Measurements from ENCODE around the gene MCRIP1. TPM values are rescaled to one million over a fixed set of nuclear protein-coding genes. Genes with fewer than 3 reads are reported as not detected.

Gene MCRIP1
- total and polyA plus RNA-seq, 2 of the 8 experiments (the other 6 are each of a cell fraction or from before 2014, with no cell fraction given): 103 to 151 TPM

- ChIA-PET CTCF (ENCODE audit: partially characterized antibody) (interaction anchor here (0.7 to 1.9 kb wide), 6 partner anchors 10 to 77 kb away, joined by 3 to 8 read pairs (median 4); no protein-coding TSS in a partner anchor), POLR2A (ENCODE audit: partially characterized antibody) (interaction anchor here (0.9 to 5.7 kb wide), 7 partner anchors 9 to 142 kb away, joined by 3 to 37 read pairs (median 4); partner anchors contain the start of genes MCRIP1 and PPP1R27)
- no peak overlapping the region for H3K18ac ChIP-seq (ENCODE audit: extremely low read depth, low read length)
- no peak overlapping the region; a peak in 1 of 7 replicates for H3K9ac ChIP-seq (replicated peaks in 1 of 4; ENCODE audit: extremely low read depth in 1 of 4, low read depth in 3 of 4, low read length in 3 of 4)
- H3K4me2 ChIP-seq (ENCODE audit: insufficient read depth in 1 of 2, low read depth in 2 of 2, low read length in 2 of 2): no peak overlapping the region
- H3K14ac ChIP-seq (ENCODE audit: insufficient read length): no peak overlapping the region
- no peak overlapping the region for H2AFZ ChIP-seq (ENCODE audit: low read length)
- H4K5ac ChIP-seq (ENCODE audit: insufficient read length, low read depth, low read length): no peak overlapping the region
- no peak overlapping the region for H2BK5ac ChIP-seq (ENCODE audit: low read depth, low read length)
- H3K23ac ChIP-seq (ENCODE audit: insufficient read length): no peak overlapping the region
- H3K27me3 ChIP-seq (replicated peaks in 1 of 4; ENCODE audit: control insufficient read depth in 3 of 4, extremely low read depth in 1 of 4, insufficient read depth in 3 of 4, low read length in 3 of 4): no peaks in the 10 kb centered on the region; a peak in 2 of 7 replicates
- no peak overlapping the region for H2BK15ac ChIP-seq (ENCODE audit: low read length)
- no peaks in the 10 kb centered on the region for H3K79me1 ChIP-seq (ENCODE audit: low read depth, low read length)
- peaks cover 12 to 48% (median 34%) of the 10 kb centered on the region in 4 experiments for H3K36me3 ChIP-seq (ENCODE audit: control insufficient read depth in 2 of 4, insufficient read depth in 4 of 4, low read length in 3 of 4)
- no peak for TF ChIP-seq CHD2 (IDR thresholded peaks at IDR 0.05; ENCODE audit: low read length)
- TF ChIP-seq YY1 (IDR thresholded peaks at IDR 0.05; ENCODE audit: low read depth, low read length): no peak
- TF ChIP-seq HDAC2 (IDR thresholded peaks at IDR 0.05; ENCODE audit: borderline replicate concordance in 1 of 2, low read depth in 2 of 2, low read length in 2 of 2): no peak
- TF ChIP-seq TCF12 (IDR thresholded peaks at IDR 0.05; ENCODE audit: low read depth, low read length): no peak
- no peak for TF ChIP-seq GTF2F1 (IDR thresholded peaks at IDR 0.05; ENCODE audit: borderline replicate concordance, low read depth, low read length)
- no peak for TF ChIP-seq CEBPB (IDR thresholded peaks at IDR 0.05; ENCODE audit: low read depth, low read length)
- H3K56ac ChIP-seq (replicated peaks; ENCODE audit: insufficient read length, low read depth, low read length): no peak overlapping the region
- peaks cover 2 to 13% of the 10 kb centered on the region in 2 experiments for H4K20me1 ChIP-seq (replicated peaks in 1 of 2; ENCODE audit: control insufficient read depth in 1 of 2, insufficient read depth in 2 of 2, low read length in 2 of 2)
- H3K4ac ChIP-seq (replicated peaks; ENCODE audit: insufficient read length, low read depth, low read length): no peak overlapping the region
- DNase-seq (ENCODE audit: low read depth in 1 of 2, low spot score in 2 of 2) (no peak), FAIRE-seq (no peak)
- H3K9me3 ChIP-seq (ENCODE audit: insufficient read depth in 2 of 2, low read depth in 1 of 2, low read length in 1 of 2): no peaks in the 10 kb centered on the region
- no peak overlapping the region for H2BK20ac ChIP-seq (ENCODE audit: low read length)
- H2BK120ac ChIP-seq (replicated peaks; ENCODE audit: low read depth, low read length): no peak overlapping the region
- H3K4me1 ChIP-seq (replicated peaks in 1 of 4; ENCODE audit: control insufficient read depth in 3 of 4, insufficient read depth in 4 of 4, low read length in 3 of 4): peaks cover 0 to 3% (median 0%) of the 10 kb centered on the region in 4 experiments; a peak in 2 of 7 replicates
- 98% methylated on average over 13 of the region's 14 CpGs; no CpG with 5 or more reads in 1 of the 2 experiments for WGBS, 2 experiments (ENCODE audit: extremely low coverage in 1 of 2, insufficient coverage in 1 of 2, insufficient read length in 1 of 2, insufficient replicate concordance in 2 of 2, low coverage in 1 of 2, low lambda C conversion rate in 2 of 2, missing lambda C conversion rate in 1 of 2)
- H3K23me2 ChIP-seq (ENCODE audit: low read depth, low read length): no peaks in the 10 kb centered on the region
- no peak overlapping the region for H4K8ac ChIP-seq (ENCODE audit: extremely low read depth, insufficient read depth, low read length)
- no peak overlapping the region for H2BK12ac ChIP-seq (ENCODE audit: low read depth, low read length)
- no peak overlapping the region for H4K91ac ChIP-seq (replicated peaks; ENCODE audit: insufficient read length, low read length)
- H3K4me3 ChIP-seq (ENCODE audit: extremely low read depth in 1 of 4, insufficient read depth in 2 of 4, low read depth in 3 of 4, low read length in 4 of 4): no peak overlapping the region
- H2AK5ac ChIP-seq (ENCODE audit: low read depth, low read length): no peak overlapping the region
- no peak overlapping the region for H3K27ac ChIP-seq (ENCODE audit: low read depth, low read length)
- no peaks in the 10 kb centered on the region for H3K79me2 ChIP-seq (ENCODE audit: control insufficient read depth in 1 of 2, insufficient read depth in 2 of 2, low read length in 2 of 2)
Measured at GRCh38 chr17:81844327-81844851, 11.3 kb upstream of the MCRIP1 start.

Measured in H1 (cell line).